ENCODE data around the gene CYB5R3. TPM values are rescaled to one million over a fixed set of nuclear protein-coding genes. Genes with fewer than 3 reads are reported as not detected.

The CYB5R3 gene
- total RNA-seq (2022; extraction: Qiagen RNA extraction), result 96.6 to 124 TPM (median 116 TPM) in 5 replicates

DNA sequence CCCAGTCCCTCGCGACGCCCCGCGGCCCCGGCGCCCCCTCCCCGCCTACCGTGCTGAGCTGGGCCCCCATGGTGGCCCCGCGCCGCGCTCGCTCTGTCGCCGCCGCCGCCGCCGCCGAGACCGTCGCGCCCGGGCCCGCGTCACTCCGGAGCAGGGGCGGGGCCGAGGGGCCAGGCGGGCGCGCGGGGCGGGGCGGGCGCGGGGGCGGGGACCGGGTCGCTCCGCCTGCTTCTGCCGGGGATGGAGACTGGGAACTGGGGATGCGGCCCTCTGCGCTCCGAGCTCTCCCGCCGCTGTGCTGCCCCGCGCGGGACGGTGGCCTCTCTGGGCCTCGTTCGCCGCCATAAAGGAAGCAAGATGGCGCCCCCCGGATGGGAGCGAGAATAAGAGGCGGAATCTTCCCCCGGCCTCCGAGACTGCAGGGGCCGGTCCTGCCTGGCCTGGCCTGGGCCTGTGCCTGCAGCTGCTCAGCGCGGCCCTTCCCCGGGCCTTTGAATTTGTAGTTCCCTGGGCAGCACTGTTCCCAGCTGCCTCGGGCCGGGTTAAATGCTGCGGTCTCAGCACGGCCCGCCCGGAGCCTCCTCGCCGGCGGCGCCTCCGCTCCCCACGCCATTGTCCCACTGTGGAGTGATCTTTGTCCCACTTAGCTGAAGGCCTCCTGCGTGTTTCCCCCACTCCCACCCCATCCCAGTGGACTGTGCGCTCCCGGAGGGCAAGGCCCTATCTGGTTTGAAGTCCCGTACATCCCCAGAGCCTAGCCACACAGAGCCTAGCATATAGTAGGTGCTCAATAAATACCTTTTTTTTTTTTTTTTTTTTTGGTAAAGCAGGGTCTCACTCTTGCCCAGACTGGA is at the start of gene CYB5R3:
TSS of gene CYB5R3 (minus strand) at position 147 of the 854 bp plus-strand sequence. CDS start at position 70, 77 bp downstream.

GRCh38 chr22:42614312-42615091 is 34.7 kb downstream of the CYB5R3 start, which contains the start of gene POLDIP3:
Gene POLDIP3, minus strand, starts transcription at chr22:42614883. Its CDS starts 26 bp downstream, at chr22:42614857.

Other genes starting within 250 kb of the CYB5R3 start
- not detected in 5 replicates for gene NFAM1, start 217.0 kb downstream of the CYB5R3 start, total RNA-seq (2022; extraction: Qiagen RNA extraction)
- gene RRP7A, start 129.6 kb downstream of the CYB5R3 start, total RNA-seq (2022; extraction: Qiagen RNA extraction), result 46.3 to 60.8 TPM (median 56.5 TPM) in 5 replicates
- 0.28 to 0.56 TPM (median 0.29 TPM) in 5 replicates for gene SERHL2, start 95.4 kb downstream of the CYB5R3 start, total RNA-seq (2022; extraction: Qiagen RNA extraction)
- 34.8 to 40.7 TPM (median 38.9 TPM) in 5 replicates for gene POLDIP3, start 34.5 kb downstream of the CYB5R3 start, total RNA-seq (2022; extraction: Qiagen RNA extraction)
- gene ATP5MGL, start 8.8 kb downstream of the CYB5R3 start, total RNA-seq (2022; extraction: Qiagen RNA extraction), result not detected in 5 replicates
- gene A4GALT, start 71.5 kb upstream of the CYB5R3 start, total RNA-seq (2022; extraction: Qiagen RNA extraction), result 14.4 to 25.8 TPM (median 22.1 TPM) in 5 replicates
- gene ARFGAP3, start 207.9 kb upstream of the CYB5R3 start, total RNA-seq (2022; extraction: Qiagen RNA extraction), result 18.7 to 23.2 TPM (median 22.4 TPM) in 5 replicates